NCI-H2196 (cell line): ENCODE results near the gene PATL2.
"Not testable (repeated sequence)": the region's sequence is repeated elsewhere in the genome, so short reads cannot be mapped to it uniquely, and the experiment has no call there.

Experiments
- DNase-seq: peaks from one replicate; lab custom pipeline; 2025; ENCODE audit not compliant: unreplicated experiment; lab: John Stamatoyannopoulos, UW

Gene PATL2

DNA sequence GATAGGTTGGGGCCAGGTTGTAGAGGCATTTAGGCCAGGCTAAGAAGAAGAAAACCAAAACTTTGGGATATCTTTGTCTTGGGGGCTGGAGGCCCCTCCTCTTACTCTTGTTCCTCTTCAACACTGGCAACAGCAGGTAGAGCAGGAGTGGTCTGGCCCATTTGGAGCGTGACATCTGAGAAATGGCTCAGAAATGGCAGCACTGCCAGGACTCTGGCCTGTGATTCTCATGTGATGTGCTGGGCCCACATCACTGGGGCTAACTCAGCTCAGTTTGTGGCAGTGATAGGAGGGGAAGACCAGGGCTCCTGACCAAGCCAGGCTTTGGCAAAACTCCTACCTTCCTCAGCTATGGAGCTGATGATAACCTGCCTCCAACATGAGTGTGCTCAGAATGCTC lies 18.5 kb downstream of the PATL2 start:
- DNase-seq = no peak

- DNase-seq = not testable (repeated sequence)
These were observed 20.9 kb downstream of the PATL2 start for GRCh38 chr15:44690245-44690644.

DNA sequence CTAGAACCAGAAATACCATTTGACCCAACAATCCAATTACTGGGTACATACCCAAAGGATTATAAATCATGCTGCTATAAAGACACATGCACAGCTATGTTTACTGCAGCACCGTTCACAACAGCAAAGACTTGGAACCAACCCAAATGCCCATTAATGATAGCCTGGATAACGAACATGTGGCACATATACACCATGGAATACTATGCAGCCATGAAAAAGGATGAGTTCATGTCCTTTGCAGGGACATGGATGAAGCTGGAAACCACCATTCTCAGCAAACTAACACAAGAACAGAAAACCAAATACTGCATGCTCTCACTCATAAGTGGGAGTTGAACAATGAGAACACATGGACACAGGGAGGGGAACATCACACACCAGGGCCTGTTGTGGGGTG lies 21.8 kb downstream of the PATL2 start:
- DNase-seq = not testable (repeated sequence)

DNA sequence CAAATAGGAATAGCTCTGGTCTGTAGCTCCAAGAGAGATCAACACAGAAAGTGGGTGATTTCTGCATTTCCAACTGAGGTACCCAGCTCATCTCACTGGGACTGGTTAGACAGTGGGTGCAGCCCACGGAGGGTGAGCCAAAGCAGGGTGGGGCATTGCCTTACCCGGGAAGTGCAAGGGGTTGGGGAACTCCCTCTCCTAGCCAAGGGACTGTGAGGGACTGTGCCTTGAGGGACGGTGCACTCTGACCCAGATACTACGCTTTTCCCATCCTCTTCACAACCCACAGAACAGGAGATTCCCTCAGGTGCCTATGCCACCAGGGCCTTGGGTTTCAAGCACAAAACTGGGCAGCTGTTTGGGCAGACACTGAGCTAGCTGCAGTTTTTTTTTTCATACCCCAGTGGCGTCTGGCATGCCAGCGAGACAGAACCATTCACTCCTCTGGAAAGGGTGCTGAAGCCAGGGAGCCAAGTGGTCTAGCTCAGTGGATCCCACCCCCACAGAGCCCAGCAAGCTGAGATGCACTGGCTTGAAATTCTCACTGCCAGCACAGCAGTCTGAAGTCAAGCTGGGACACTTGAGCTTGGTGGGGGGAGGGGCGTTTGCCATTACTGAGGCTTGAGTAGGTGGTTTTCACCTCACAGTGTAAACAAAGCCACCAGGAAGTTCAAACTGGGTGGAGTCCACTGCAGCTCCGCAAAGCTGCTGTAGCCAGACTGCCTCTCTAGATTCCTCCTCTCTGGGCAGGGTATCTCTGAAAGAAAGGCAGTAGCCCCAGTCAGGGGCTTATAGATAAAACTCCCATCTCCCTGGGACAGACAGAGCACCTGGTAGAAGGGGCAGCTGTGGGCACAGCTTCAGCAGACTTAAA lies 28.1 kb downstream of the PATL2 start:
- DNase-seq = peak; percentile 10

DNA sequence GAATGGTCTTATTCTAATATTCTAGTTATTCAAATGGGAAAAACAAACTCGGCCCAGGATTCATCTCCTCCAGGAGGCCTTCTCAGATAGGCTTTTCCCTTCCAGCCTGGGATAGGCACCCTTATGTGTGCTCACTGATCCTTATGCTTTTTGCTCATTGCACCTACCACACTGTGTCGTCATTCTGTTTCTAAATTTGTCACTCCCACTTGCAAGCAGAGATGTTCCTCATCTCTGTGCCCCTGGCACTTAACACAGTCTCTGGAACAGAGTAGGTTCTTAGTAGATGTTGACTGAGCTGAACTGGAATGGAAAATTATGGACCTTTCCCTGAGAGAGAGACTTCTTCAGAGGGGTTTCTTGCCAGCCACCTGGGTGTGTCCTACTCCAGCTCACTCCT lies 28.9 kb downstream of the PATL2 start:
- DNase-seq = no peak

DNA sequence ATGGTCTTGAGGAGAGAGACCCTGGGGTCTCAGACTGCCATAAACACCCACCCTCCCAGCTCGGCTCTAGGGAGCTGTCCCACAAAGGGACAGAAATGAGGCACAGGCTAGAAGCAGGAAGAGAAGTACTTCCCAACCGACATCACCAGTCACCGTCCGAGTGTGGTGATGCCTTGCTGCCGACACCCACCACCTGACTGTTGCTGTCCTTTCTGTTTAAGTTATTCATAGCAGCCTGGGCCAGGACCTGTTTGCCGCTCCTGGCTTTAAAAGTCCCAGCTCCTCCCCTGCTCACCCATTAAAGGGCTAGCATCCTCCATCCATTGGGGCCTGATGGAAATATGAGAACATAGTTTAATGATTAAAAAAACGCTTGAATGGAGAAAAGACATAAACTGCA lies 34.4 kb downstream of the PATL2 start:
- no peak for DNase-seq

DNA sequence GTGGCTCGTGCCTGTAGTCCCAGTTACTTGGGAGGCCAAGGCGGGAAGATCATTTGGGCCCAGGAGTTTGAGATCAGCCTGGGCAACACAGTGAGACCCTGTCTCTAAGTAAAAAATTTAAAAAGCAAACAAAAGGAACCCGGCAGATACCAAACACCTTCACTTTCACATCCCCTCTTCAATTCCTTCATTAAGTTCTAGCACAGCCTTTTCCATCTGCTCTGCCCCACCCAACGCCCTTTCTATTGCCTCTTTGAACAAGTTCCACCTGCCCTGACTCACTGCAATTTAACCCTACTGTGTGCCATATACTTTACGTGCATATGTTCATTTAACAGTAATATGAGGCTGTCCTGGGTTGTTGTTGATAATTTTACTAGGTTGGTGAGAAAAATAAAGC lies 35.2 kb downstream of the PATL2 start:
- no peak for DNase-seq

GRCh38 chr15:44673639-44674038 lies 37.5 kb downstream of the PATL2 start:
- DNase-seq = no peak

- no peak for DNase-seq
These were observed 40.8 kb downstream of the PATL2 start for GRCh38 chr15:44670087-44670950.

DNA sequence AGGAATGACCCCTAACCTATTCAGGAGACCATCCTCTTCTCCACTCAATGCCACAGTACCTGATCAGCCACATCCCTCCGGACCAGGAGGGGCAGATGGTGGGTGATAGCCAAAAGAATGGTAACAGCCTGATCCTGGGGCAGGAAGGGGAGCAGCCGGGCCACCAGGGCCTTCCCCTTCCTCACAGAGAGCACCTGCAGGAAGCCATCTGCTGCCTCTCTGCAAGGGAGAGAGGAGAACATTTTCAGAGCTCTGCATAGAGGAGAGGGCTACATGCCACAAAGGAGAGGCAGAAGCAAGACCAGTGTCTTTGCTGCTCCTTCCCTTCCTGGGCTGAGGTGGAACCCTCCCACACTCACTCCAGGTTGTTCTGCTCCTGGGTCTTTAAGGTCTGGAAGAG lies 42.2 kb downstream of the PATL2 start:
- no peak for DNase-seq

DNA sequence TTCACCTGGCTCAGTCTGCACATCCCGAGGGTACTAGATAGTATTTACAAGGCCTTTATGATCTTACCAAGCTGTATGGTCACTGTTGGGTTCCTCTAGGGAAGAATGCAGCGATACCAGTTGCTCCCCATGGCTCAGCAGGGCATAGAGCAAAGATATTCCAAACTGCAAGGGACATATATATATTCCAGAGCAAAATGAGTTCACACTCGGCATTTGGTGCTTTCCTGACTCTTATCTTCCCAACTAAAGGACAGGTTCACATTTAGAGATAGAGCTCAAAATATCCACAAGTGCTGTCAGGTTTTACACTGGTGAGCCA lies 44.1 kb downstream of the PATL2 start:
- no peak for DNase-seq

- no peak for DNase-seq
These were observed 44.7 kb downstream of the PATL2 start for GRCh38 chr15:44666210-44667038.

GRCh38 chr15:44663410-44664308 lies 47.5 kb downstream of the PATL2 start, which contains the start of gene SPG11:
TSS of gene SPG11 (minus strand) at chr15:44663662. CDS start at chr15:44663647, 15 bp downstream.
- DNase-seq = peak; percentile 91

DNA sequence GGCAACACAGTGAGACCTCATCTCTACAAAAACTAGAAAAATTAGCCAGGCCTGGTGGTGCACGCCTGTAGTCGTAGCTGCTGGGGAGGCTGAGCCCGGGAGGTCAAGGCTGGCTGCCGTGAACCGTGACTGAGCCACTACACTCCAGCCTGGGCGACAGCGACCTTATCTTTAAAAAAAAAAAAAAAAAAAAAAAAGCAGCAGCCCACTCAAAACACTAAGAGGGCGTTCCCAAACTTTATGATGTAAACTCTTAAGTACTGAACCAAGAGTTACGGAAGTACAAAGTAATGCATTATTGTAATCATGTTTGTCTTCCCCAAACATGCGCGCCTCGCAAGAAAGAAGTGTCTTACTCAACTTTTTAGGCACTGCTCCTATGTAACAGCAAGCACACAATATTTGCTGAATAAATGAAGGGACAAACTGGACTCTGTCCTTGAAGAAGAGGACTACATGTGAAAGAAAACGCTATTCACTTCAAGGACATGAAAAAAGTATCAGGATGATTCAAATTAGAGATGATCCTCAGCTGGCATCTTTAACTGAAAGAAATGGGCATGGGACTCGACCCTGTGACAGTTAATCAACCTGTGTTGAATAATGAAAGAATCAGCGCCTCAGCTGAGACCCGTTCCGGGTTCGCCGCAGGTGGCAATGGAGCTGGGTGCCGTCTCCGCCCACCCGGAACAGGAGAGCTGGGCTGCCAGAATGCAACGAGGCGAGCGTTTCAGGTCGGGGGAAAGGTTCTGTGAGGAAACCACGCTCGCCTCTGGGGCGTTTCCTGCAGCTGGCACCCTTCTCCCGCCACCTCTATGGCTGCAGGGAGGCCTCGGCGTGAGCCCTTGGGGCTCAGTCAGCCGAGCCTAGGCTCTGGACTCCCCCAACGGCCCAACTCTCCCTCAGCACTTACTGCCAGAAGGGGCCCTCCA lies 48.4 kb downstream of the PATL2 start:
- DNase-seq = peak; percentile 45

- no peak for DNase-seq
These were observed 49.5 kb downstream of the PATL2 start for GRCh38 chr15:44661576-44661975.

- DNase-seq = no peak
These were observed 52.1 kb downstream of the PATL2 start for GRCh38 chr15:44659056-44659455.

DNA sequence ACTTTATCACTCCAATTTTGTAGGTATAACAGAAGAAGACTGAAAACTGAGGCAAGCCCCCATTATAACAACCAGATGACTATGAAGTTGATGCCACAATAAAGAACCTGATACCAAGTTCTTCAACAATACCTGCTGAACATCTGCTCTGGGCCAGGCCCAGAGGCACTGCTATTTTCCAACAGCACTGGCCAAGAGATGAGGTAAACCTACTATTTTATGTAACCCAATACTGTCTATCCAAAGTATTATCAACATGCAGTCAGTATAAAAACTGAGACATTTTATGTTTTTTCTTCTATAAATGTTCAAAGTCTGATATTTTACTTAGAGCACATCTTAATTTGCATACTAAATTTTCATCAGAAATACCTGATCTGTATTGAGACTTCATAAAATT lies 53.7 kb downstream of the PATL2 start:
- DNase-seq = no peak

DNA sequence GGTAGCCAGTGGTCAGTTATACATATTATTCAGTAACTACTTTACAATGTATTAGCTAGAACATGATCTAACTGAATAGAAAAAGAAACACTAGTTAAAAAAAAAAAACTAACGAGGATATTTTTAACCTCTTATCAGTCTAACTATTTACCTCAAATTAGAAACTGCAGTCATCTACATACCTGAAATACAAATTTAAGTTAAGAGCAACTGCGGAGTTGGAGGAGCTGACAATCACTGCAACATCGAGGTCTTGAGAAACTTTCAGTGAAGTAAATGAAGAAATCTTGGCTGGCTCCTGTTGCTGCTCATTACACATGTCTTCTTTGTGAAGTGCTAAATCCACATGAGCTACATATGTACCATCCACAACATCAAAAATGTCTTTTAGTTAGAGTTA lies 54.2 kb downstream of the PATL2 start:
- DNase-seq = no peak

- no peak for DNase-seq
These were observed 54.8 kb downstream of the PATL2 start for GRCh38 chr15:44656298-44656697.
